HepG2 (cell line): ENCODE results near the gene TM9SF2.

Experiments
- CTCF ChIP-seq: sonication (generic); formaldehyde crosslinking; IDR thresholded peaks from 2 replicates; pipeline ENCODE4 v1.5.0; 2020; ENCODE audit warnings: mild to moderate bottlenecking, missing genetic modification reagents, moderate library complexity
- KDM2A ChIP-seq: sonication (generic); formaldehyde crosslinking; IDR thresholded peaks from 2 replicates; pipeline ENCODE4 v1.4.0; 2020; ENCODE audit warnings: low read depth, missing genetic modification reagents, borderline replicate concordance
- NFIC ChIP-seq: IDR thresholded peaks from 2 replicates; pipeline ENCODE4 v1.6.1; 2012; ENCODE audit warnings: mild to moderate bottlenecking, low read length, inconsistent platforms
- POLR2A ChIP-seq, 2 experiments: IDR thresholded peaks; 2 replicates each; pipeline ENCODE4 v1.6.1; 2011; ENCODE audit warnings: low read depth in 2 of 2, low read length in 2 of 2, mild to moderate bottlenecking in 1 of 2, moderate library complexity in 1 of 2; ENCODE audit not compliant: insufficient read depth in 1 of 2
- ZNF281 ChIP-seq: sonication (generic); formaldehyde crosslinking; IDR thresholded peaks from 2 replicates; pipeline ENCODE4 v1.4.0; 2020; ENCODE audit warnings: missing genetic modification reagents, borderline replicate concordance
- ZNF343 ChIP-seq: sonication (generic); formaldehyde crosslinking; IDR thresholded peaks from 2 replicates; pipeline ENCODE4 v1.4.0; 2020; ENCODE audit warnings: mild to moderate bottlenecking, missing genetic modification reagents

- TF ChIP-seq ZNF281 (CRISPR knock-in tag) (no peak), POLR2A (IDR thresholded peaks at IDR 0.05; ENCODE audit: insufficient read depth in 1 of 2, low read depth in 2 of 2, low read length in 2 of 2) (no peak), ZNF343 (CRISPR knock-in tag) (no peak), KDM2A (no peak), CTCF (CRISPR knock-in tag) (no peak), NFIC (no peak)
Observed at GRCh38 chr13:99563404-99563803, 62.1 kb downstream of the TM9SF2 start.
